ENCODE data around the gene HDAC7. TPM values are rescaled to one million over a fixed set of nuclear protein-coding genes. Genes with fewer than 3 reads are reported as not detected.
A peak's percentile ranks its signal among the peaks of the same experiment; 100 is the strongest.

HDAC7 gene
- total RNA-seq, 1 experiment from 2014 or later: 37.1 TPM

DNA sequence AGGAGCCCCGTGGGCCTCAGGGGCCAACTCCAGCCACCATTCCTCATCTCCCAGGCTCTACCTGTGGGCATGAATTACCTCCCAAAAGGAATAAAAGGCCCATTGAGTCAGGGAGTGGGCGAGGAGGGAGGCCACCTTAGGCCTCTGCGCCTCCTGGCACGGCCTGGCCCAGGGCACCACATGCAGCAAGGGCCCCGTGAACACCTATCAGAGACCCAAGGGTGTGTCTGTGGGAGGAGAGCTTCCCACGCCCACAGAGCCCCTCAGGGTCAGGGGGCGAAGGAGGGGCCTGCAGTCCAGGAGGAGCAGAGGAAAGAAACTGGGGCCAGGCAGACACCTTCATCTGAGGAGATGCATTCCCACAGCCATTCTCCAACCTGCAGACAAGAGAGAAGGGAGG is 73.2 kb downstream of the HDAC7 start:
- H3K4me3 ChIP-seq: no peak overlapping the region
- peaks cover 13% of the 10 kb centered on the region; the same call in 1 of the 2 replicates for H3K27me3 ChIP-seq
- no peak overlapping the region for H3K27ac ChIP-seq
- H3K9me3 ChIP-seq (replicated peaks): no peaks in the 10 kb centered on the region
- H3K36me3 ChIP-seq: no peaks in the 10 kb centered on the region
- DNase-seq: no peak
- peaks cover 10% of the 10 kb centered on the region for H3K4me1 ChIP-seq

GRCh38 chr12:47746073-47746472 is 73.6 kb downstream of the HDAC7 start:
- Histone ChIP-seq H3K27ac (no peak overlapping the region), H3K4me1 (peaks cover 10% of the 10 kb centered on the region), H3K4me3 (no peak overlapping the region), H3K27me3 (peaks cover 10% of the 10 kb centered on the region; the same call in 1 of the 2 replicates), H3K36me3 (no peaks in the 10 kb centered on the region), H3K9me3 (replicated peaks) (no peaks in the 10 kb centered on the region)
- no peak for DNase-seq

DNA sequence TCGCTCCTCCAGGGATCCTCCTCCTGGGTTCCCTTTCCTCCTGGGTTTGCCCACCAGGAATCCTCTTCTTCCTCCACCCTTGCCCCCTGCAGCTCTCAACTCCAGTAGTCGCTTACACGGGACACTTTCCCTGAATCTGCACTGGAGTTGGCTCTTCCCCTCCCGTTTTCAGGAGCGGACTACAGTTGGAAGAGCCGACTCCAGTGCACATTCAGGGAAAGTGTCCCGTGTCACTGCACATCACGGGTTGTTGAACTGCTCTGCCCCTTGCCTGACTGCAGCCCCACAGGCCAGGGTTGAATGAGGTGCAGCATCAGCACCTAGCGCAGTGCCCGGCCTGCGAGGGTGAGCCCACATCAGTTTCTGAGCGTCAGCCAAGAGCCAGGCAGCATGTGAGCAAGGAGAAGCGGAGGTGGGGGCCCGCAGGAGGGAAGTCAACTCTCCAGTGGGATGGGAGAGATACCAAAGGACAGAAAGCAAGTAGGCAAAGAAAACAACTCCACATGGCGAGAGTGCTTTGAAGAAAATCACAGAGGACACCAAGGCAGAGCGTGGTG is 74.1 kb downstream of the HDAC7 start:
- Histone ChIP-seq H3K9me3 (replicated peaks) (no peaks in the 10 kb centered on the region), H3K27me3 (peaks cover 10% of the 10 kb centered on the region; the same call in 1 of the 2 replicates), H3K36me3 (no peaks in the 10 kb centered on the region), H3K4me3 (no peak overlapping the region), H3K27ac (no peak overlapping the region), H3K4me1 (peaks cover 13% of the 10 kb centered on the region)
- DNase-seq: no peak

- no peaks in the 10 kb centered on the region for H3K36me3 ChIP-seq
- peaks cover 10% of the 10 kb centered on the region; the same call in 1 of the 2 replicates for H3K27me3 ChIP-seq
- H3K9me3 ChIP-seq (replicated peaks): no peaks in the 10 kb centered on the region
- H3K4me1 ChIP-seq: peaks cover 19% of the 10 kb centered on the region
- H3K4me3 ChIP-seq: no peak overlapping the region
- DNase-seq: no peak
- H3K27ac ChIP-seq: no peak overlapping the region
Measured at GRCh38 chr12:47744778-47745436, 74.8 kb downstream of the HDAC7 start.

GRCh38 chr12:47744005-47744651 is 75.6 kb downstream of the HDAC7 start:
- Histone ChIP-seq H3K4me1 (peaks cover 19% of the 10 kb centered on the region), H3K9me3 (replicated peaks) (no peaks in the 10 kb centered on the region), H3K36me3 (no peaks in the 10 kb centered on the region), H3K27ac (no peak overlapping the region), H3K4me3 (no peak overlapping the region), H3K27me3 (peaks cover 10% of the 10 kb centered on the region; the same call in 1 of the 2 replicates)
- DNase-seq: no peak

DNA sequence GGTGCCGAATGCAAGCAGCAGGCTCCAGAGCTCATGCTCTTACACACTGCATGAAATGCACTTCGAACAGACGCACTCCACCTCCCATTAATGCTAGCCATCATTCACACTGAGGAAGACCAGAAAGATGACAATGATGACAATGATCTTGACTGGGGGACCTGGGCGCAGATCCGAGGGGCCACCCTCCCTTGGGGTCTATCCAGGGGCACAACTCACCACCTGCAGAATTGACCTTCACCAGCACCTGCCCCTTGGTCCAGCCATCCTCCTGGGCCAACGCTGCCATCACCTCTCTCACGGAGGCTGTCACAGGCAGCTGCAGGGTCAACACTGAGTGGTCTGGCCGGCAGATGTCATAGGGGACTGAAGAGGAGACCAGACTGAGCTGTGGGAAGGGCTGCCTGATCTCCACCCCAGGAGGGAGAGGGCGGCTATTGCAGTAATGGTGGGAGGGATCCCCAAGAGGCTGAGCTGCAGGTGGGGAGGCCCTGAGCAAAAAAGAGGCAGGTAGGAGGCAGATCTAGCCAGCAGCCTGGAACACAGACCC is 76.3 kb downstream of the HDAC7 start:
- Histone ChIP-seq H3K4me3 (no peak overlapping the region), H3K27me3 (peaks cover 10% of the 10 kb centered on the region; the same call in 1 of the 2 replicates), H3K9me3 (replicated peaks) (no peaks in the 10 kb centered on the region), H3K27ac (no peak overlapping the region), H3K36me3 (no peaks in the 10 kb centered on the region), H3K4me1 (peaks cover 19% of the 10 kb centered on the region)
- DNase-seq: no peak

DNA sequence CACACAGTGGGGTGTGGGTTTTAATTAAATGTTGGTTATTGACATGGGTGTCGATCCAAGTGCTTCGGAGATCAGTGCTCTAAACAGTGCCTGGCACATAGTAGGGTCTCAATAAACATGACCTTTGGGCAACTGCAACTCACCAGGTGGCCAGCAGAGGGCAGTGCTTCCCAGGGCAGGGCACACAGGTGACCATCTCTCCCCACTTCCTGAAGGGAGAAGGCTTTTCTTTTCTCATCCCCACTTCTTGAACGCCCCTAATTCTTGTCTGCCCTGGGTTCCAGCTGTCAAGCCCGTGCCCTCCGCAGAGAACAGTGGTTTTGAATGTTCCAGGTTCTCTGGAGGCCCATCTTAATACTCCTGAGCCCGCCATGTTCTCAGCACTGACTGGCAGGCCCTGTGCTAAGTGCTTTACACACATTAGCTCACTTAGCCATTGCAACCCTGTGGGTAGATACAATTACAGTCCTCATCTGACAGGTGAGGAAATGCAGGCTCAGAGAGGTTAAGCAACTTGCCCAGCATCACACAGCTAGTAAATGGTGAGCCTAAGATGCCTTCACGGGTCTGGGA is 77.4 kb downstream of the HDAC7 start:
- Histone ChIP-seq H3K9me3 (replicated peaks) (no peaks in the 10 kb centered on the region), H3K4me1 (peaks cover 19% of the 10 kb centered on the region), H3K4me3 (no peak overlapping the region), H3K27ac (no peak overlapping the region), H3K27me3 (peaks cover 10% of the 10 kb centered on the region; the same call in 1 of the 2 replicates), H3K36me3 (no peaks in the 10 kb centered on the region)
- peak; percentile 58 to 74 for DNase-seq

- H3K27ac ChIP-seq: no peak overlapping the region
- H3K36me3 ChIP-seq: no peaks in the 10 kb centered on the region
- no peaks in the 10 kb centered on the region for H3K9me3 ChIP-seq (replicated peaks)
- peaks cover 19% of the 10 kb centered on the region for H3K4me1 ChIP-seq
- peaks cover 9% of the 10 kb centered on the region; the same call in 1 of the 2 replicates for H3K27me3 ChIP-seq
- H3K4me3 ChIP-seq: no peak overlapping the region
- DNase-seq: peak; percentile 88 to 92
Measured at GRCh38 chr12:47741340-47741703, 78.4 kb downstream of the HDAC7 start.

- peak; percentile 70 to 75 for DNase-seq
- Histone ChIP-seq H3K4me1 (peaks cover 19% of the 10 kb centered on the region), H3K27me3 (peaks cover 6% of the 10 kb centered on the region; the same call in 1 of the 2 replicates), H3K36me3 (no peaks in the 10 kb centered on the region), H3K4me3 (peak overlapping the region; percentile 12), H3K9me3 (replicated peaks) (no peaks in the 10 kb centered on the region), H3K27ac (no peak overlapping the region)
Measured at GRCh38 chr12:47740606-47741339, 78.9 kb downstream of the HDAC7 start.

- Histone ChIP-seq H3K36me3 (no peaks in the 10 kb centered on the region), H3K27me3 (peaks cover 6% of the 10 kb centered on the region; the same call in 1 of the 2 replicates), H3K4me1 (peaks cover 22% of the 10 kb centered on the region), H3K27ac (no peak overlapping the region), H3K9me3 (replicated peaks) (no peaks in the 10 kb centered on the region), H3K4me3 (no peak overlapping the region)
- DNase-seq: no peak
Measured at GRCh38 chr12:47739979-47740378, 79.7 kb downstream of the HDAC7 start.

- no peak for DNase-seq
- Histone ChIP-seq H3K27me3 (peaks cover 6% of the 10 kb centered on the region; the same call in 1 of the 2 replicates), H3K4me1 (peaks cover 29% of the 10 kb centered on the region), H3K4me3 (no peak overlapping the region), H3K27ac (no peak overlapping the region), H3K36me3 (no peaks in the 10 kb centered on the region), H3K9me3 (replicated peaks) (no peaks in the 10 kb centered on the region)
Measured at GRCh38 chr12:47739297-47739696, 80.4 kb downstream of the HDAC7 start.

DNA sequence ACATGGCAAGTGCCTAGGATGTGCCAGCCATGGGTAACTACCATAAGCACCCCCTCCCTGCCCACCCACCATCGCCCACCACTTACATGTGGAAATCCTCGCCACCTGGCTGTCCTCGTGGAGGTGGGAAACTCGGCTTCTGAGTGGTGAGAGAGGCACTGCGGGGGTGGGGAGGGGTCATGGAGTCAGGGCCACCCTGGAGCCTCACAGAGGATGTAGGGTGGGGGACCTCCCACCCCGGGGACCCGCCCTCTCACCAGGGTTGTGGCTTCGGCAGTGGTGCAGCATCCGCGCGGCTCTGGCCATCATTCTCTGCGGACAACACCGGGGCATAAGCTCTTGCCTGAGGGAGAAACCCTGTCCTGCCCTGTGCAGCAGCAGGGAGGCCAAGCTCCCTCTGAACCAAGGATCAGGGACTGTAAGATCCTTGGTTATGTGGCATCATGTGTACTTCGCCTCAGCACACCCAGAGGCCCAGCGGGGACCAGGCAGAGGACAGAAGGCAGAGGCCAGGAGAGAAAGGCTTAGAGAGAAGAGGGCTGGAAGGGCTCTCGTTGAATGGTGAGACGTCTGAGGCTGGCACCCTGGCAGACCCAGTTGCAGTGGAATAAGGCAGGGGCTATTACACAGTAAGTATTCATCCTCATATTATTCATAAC is 81.6 kb downstream of the HDAC7 start:
- no peak for DNase-seq
- no peak overlapping the region for H3K4me3 ChIP-seq
- H3K27me3 ChIP-seq: no peaks in the 10 kb centered on the region
- H3K4me1 ChIP-seq: peaks cover 29% of the 10 kb centered on the region
- no peaks in the 10 kb centered on the region for H3K36me3 ChIP-seq
- H3K27ac ChIP-seq: no peak overlapping the region
- no peaks in the 10 kb centered on the region for H3K9me3 ChIP-seq (replicated peaks)

DNA sequence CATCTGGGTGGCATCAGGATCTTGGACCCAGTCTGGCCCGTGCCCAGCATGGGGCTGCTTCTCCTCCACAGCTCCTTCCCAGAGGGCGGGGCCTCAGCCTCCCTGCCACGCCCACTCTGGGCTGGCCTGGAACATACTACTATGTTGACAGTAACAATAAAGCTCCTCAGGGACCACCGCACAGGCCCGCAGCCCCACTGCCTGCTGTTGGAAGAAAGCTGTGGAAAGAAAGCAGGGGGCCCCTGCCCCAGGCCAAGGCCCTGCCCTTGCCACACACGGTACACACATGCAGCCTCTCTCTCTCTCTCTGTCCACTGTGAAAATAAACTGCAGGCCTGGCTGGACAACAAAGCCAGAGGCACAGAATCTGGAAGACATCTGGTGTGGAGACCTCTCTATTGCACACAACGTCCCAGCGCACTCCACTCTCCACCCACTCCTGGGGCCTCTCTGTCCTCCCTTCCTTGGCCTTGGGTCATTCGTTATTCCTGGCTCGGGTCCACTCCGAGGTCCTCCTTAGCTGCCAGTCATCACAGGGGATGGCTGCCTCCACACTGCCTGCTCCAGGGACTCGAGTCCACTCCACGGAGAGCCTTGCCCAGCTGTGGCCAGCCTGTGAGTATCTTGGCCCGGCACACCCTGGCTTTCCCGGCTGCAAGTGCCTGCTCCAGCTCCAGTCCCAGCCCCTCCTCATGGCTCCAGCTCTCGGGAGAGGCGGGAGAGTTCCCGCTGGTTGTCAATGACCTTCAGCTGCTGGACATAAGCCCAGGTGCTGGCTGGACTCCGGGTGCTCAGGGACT is 82.6 kb downstream of the HDAC7 start:
- Histone ChIP-seq H3K36me3 (no peaks in the 10 kb centered on the region), H3K4me3 (no peak overlapping the region), H3K27ac (no peak overlapping the region), H3K4me1 (peaks cover 29% of the 10 kb centered on the region), H3K9me3 (replicated peaks) (no peaks in the 10 kb centered on the region), H3K27me3 (no peaks in the 10 kb centered on the region)
- DNase-seq: no peak

All from SJCRH30 (cell line).